Left hindlimb (tissue), 1 donor: ENCODE measurements around the gene FAM25G.
"Not testable (repeated sequence)": the region's sequence is repeated elsewhere in the genome, so short reads cannot be mapped to it uniquely, and the experiment has no call there.

Source experiments
- DNase-seq: peaks from one replicate; pipeline ENCODE4 v3.0.0-alpha.2; 2018

FAM25G gene

DNA sequence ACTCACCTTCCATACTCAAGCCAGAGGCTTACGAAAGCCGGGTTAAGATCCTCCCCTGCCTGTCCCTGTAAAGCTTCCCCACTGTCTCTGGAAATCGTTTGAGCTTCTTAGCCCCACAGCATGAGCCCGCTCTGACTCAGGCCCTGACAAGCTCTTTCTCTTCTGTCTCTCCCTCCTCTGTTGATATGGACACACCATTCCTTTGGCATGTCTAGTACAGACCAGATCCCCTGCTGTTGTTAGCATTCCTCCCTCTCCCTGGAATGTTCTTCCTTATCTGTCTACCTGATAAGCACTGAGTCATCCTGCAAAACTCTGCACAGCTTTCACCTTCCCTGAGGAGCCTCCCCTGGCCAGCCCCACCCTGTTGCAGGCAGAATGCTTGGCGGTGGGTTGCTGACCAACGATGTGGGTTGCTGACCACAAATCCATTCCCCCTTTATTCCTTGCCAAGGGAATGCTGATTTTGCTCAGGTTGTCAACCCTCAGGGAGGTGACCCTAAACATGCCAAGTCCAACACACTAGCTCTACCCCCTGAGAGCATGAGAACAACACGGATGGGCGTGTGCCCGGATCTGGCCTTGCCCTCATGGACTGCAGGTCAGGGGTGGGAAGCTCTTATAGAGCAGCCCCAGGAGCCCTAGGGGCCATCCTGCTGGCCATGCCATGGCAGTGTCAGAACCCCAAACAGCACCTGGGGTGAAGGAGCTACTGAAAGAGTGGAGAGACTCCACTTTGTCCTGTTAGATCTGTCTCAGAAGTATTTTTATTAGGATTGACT lies 28.7 kb downstream of the FAM25G start:
- DNase-seq = not testable (repeated sequence)

DNA sequence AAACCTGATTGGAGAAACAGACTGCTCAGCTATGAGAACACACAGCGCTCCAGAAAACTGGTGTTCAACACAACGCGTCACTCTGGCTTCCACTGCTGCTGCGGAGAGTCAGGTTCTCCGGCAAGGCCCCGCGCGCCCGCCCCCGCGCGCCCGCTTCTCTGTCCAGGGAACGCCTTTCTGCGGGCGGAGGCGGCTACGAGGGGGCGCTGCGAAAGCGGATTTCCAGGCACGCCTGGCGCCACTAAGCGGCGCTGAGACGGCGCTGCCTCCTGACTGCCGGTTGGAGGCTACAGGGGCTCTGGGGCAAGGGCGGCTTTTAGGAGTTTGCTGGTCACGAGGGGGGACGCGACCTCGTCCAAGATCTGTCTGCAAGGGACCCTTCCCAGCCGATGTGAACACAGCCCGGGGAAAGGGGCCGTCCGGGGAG lies 30.2 kb downstream of the FAM25G start:
- DNase-seq = peak; percentile 71

DNA sequence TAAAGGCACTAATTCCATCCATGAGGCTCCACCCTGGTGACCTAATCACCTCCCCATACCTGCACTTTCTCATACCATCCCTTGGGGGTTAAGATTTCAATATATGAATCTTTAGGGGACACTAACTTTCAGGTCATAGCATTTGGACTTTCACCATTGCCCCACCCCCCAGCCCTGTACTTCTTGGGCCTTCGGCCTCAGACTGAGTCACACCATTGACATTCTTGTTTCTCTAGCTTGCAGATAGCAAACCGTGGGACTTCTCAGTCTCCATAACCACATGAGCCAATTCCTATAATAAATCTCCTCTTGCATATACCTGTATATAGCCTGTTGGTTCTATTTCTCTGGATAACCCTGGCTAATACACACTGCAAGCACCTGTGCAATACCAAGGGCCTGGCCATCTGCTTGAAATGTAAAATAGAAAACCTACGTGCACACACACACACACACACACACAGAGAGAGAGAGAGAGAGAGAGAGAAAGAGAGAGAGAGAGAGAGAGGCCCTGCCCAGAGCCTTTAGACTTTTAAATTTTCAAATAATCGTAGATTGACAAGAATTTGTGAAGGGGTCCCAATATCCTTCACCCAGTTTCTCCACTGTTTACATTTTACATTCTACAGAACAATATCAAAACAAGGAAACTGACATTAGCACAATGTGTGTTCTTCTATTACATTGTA lies 32.9 kb downstream of the FAM25G start:
- DNase-seq = no peak

- DNase-seq = no peak
Observed at GRCh38 chr10:47457826-47458225, 33.7 kb downstream of the FAM25G start.

GRCh38 chr10:47457528-47457820 lies 34.0 kb downstream of the FAM25G start:
- no peak for DNase-seq

GRCh38 chr10:47456794-47457527 lies 34.5 kb downstream of the FAM25G start:
- no peak for DNase-seq

- no peak for DNase-seq
Observed at GRCh38 chr10:47456079-47456785, 35.3 kb downstream of the FAM25G start.

GRCh38 chr10:47455350-47456078 lies 36.0 kb downstream of the FAM25G start:
- DNase-seq = not testable (repeated sequence)

GRCh38 chr10:47454780-47455058 lies 36.8 kb downstream of the FAM25G start:
- DNase-seq = no peak

DNA sequence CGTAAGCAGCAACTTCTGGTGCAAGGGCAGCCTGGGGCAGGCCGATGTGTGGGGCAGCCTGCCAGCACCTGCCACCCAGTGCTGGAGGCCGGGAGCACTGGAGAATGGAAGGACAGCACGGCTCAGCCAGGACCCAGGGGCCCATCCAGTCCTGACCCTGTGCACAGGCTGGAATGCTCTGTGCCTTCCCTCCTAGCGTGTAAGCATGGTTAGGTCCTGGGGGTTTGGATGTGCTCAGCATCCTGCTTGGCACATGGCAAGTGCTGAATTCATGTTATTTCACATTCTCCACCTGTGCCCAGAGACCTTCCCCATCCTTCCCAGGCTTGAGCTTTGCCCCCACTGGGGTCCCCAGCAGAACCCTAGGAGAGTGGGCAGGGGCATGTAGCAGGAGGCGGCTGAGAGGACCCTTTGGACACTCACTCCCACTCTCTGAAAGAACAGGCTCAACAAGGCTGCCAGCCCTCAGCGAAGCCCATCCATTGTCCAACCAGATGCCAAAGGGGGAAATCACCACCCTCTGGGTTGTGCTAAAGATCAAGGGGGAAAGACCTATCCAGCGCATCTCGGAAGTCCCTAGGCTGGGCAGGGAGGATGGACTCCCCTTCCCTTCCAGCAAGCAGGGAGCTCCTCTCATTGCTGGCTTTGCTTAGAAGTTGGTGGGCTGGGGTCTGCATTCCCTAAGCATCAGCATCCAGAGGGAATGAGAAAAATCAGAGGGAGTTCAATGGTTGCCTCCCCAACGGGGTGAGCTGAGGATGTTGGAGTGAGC lies 37.3 kb downstream of the FAM25G start:
- no peak for DNase-seq

DNA sequence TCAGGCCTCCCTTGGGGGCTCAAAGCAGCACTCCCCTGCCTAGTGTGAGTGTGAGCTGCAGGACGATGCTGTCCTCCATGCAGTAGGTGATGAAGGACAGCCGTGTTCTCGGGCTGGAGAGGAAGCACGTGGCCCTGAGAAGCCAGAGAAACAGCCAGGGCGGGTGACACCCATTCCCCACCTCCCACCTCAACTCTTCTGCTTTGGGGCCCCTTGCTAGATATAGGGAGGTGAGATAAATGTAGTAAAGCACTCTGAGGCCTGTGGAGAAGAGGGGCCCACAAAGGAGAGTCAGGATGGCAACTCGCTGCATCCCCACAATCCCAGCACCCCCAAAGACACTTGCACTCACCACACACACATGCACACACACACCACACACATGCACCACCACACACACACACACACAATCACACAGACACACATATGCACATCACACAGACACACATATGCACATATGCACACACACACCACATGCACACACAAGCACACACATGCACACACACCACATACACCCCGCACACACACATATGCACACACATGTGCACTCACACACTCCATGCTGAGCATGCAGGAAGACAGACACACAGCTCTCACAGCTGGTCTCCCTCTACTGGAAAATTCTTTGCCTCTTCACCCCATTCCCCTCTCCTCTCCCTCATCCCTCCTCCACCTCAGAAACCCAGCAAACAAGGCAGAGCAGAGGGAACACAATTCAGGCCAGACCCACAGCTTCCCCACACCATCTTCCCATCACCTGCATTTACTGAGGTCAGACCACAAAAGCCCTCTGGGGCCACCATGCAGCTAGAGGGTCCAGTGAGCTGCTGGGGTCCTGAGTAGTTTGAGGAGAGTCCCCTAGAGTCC lies 38.1 kb downstream of the FAM25G start:
- DNase-seq = no peak

- peak; percentile 30 for DNase-seq
Observed at GRCh38 chr10:47452495-47453140, 38.9 kb downstream of the FAM25G start.

GRCh38 chr10:47451998-47452494 lies 39.5 kb downstream of the FAM25G start:
- DNase-seq = no peak

DNA sequence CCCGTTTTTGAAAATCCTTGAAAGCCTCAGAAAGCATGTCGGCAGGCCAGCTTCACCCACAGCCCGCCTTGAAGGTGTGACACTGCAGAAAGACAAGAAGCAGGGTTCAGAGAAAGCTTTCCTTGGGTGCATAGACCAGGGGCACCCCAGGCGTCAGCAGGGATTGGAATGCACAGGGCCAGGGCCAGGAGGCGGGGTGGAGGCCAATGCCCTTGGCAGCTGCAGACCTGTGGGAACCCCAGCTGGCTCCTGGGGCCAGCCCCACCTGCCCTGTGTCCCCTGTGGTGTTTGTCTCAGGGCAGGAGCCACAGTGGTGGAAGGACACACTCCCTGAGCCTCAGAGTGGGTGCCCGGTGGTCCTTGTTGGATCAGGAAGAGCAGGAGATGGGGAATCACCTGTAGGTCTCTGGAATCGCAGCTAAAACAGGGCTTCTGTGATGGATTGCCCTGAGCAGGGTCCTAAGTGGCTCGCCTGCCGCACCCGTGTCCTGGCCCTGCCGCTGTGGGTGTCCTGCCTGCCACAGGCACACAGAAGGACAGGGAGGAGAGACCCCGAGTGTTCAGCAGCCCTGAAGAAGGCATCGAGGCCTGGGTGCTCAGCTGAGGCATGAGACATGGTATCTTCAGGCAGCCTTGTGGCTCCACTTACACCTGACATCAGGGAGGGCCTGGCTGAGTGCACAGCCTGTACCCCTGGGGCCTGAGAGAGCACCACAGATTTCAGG lies 40.1 kb downstream of the FAM25G start:
- no peak for DNase-seq

DNA sequence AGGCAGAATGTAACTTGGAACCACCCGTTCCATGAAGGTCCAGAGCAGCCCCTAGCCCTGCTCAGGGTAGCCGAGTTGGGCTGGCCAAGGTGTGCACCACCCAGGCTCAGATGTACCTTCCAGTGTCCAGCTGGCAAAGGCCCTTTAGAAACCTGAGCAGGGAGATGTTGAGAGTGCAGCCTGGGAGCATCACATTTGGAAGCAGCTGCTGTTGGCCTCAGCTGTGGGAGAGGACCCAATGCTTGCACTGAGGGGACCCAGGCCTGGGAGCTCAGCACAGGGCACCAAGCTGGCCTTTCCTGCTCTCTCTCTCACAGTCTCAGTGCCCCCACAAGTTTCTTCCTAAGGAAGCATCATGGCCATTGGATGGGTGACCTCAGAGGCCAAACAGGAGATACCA lies 41.1 kb downstream of the FAM25G start:
- DNase-seq = no peak

- no peak for DNase-seq
Observed at GRCh38 chr10:47449979-47450378, 41.5 kb downstream of the FAM25G start.

- DNase-seq = no peak
Observed at GRCh38 chr10:47449102-47449978, 42.2 kb downstream of the FAM25G start.

- DNase-seq = no peak
Observed at GRCh38 chr10:47447705-47448104, 43.8 kb downstream of the FAM25G start.
